Peyer's patch (tissue), 4 donors: ENCODE measurements around the gene ABCC5.
A peak's percentile ranks its signal among the peaks of the same experiment; 100 is the strongest.

ENCODE experiments used
- POLR2A ChIP-seq, 2 donors: fragments of 450-650 bp; IDR thresholded peaks; one replicate each; pipeline ENCODE4 v1.5.1; 2017; ENCODE audit warnings: antibody characterized with exemption in 2 of 2, mild to moderate bottlenecking in 2 of 2, moderate library complexity in 2 of 2
- TF ChIP-seq, protein P1 (sequence below), 6 experiments: fragments of 450-650 bp in 4 of 6; fragments of 200-600 bp in 2 of 6; sonication (generic) in 1 of 6; IDR thresholded peaks; one replicate each; pipeline ENCODE4 v1.5.1; 2017 to 2019; ENCODE audit warnings: antibody characterized with exemption in 6 of 6, mild to moderate bottlenecking in 3 of 6, moderate library complexity in 1 of 6

DNA sequence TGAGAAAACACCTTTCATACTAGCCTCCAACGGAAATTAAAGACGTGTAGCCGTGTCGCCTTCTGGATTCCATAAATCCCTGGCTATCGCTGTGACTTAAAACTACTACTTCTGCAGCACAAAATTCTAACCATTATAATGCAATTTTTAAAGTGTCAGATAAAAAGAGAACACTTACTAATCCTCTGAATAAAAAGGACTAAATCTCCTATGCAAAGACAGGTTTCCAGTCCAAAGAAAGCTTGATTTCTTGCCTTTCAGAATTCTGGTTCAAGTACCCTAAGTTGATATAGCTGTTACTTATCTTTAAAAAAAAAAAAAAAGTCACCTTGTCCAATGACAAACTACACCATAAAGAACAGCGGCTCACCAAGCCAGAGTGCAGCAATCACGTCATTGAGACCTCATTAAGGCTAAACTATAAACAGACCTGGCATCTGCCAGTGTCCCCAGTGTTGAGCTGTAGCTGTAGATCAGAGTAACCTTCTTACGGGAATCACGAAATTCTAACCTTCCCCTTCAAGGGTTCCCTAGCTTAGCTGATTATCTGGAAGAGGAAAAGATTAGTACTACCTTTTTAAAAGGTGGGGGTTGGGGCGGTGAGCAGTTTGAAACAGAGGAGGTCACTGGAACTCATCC is 2.2 kb downstream of the ABCC5 start:
- TF ChIP-seq, protein P1, sequence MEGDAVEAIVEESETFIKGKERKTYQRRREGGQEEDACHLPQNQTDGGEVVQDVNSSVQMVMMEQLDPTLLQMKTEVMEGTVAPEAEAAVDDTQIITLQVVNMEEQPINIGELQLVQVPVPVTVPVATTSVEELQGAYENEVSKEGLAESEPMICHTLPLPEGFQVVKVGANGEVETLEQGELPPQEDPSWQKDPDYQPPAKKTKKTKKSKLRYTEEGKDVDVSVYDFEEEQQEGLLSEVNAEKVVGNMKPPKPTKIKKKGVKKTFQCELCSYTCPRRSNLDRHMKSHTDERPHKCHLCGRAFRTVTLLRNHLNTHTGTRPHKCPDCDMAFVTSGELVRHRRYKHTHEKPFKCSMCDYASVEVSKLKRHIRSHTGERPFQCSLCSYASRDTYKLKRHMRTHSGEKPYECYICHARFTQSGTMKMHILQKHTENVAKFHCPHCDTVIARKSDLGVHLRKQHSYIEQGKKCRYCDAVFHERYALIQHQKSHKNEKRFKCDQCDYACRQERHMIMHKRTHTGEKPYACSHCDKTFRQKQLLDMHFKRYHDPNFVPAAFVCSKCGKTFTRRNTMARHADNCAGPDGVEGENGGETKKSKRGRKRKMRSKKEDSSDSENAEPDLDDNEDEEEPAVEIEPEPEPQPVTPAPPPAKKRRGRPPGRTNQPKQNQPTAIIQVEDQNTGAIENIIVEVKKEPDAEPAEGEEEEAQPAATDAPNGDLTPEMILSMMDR (IDR thresholded peaks at IDR 0.05) = no peak
- TF ChIP-seq POLR2A (IDR thresholded peaks at IDR 0.05) = peak; percentile 53 to 77
